Esophagus muscularis mucosa (tissue), 3 donors: ENCODE results near the gene AK4.

Experiments
- CTCF ChIP-seq, 3 experiments: fragments of 200-600 bp in 2 of 3; fragments of 450-650 bp in 1 of 3; sonication (generic) in 2 of 3; IDR thresholded peaks; one replicate each; pipeline ENCODE4 v1.5.1; 2017 to 2019; ENCODE audit warnings: antibody characterized with exemption in 3 of 3, mild to moderate bottlenecking in 2 of 3, moderate library complexity in 1 of 3
- POLR2A ChIP-seq: fragments of 450-650 bp; IDR thresholded peaks from one replicate; pipeline ENCODE4 v1.6.1; 2017; ENCODE audit warnings: antibody characterized with exemption, moderate library complexity, mild to moderate bottlenecking, low read depth

GRCh38 chr1:65147424-65148177 is 402 bp upstream of the AK4 start:
- TF ChIP-seq CTCF (IDR thresholded peaks at IDR 0.05) (no peak), POLR2A (no peak)
